K562 (cell line): Measurements from ENCODE around the gene ZNF487. TPM values are rescaled to one million over a fixed set of nuclear protein-coding genes. Genes with fewer than 3 reads are reported as not detected.
A peak's percentile ranks its signal among the peaks of the same experiment; 100 is the strongest.

Experiments used
- ARID2 ChIP-seq: fragments of 450-650 bp; IDR thresholded peaks from 2 replicates; pipeline ENCODE4 v1.6.1; 2017; ENCODE audit warnings: antibody characterized with exemption, mild to moderate bottlenecking
- CREM ChIP-seq: IDR thresholded peaks from 2 replicates; pipeline ENCODE4 v1.6.1; 2014; ENCODE audit warnings: antibody characterized with exemption, low read depth
- EWSR1 ChIP-seq: fragments of 450-650 bp; IDR thresholded peaks from 2 replicates; pipeline ENCODE4 v1.6.1; 2018; ENCODE audit warnings: borderline replicate concordance, mild to moderate bottlenecking, low read depth, moderate library complexity; ENCODE audit not compliant: partially characterized antibody
- PYGO2 ChIP-seq: fragments of 450-650 bp; IDR thresholded peaks from 2 replicates; pipeline ENCODE4 v1.6.1; 2016; ENCODE audit warnings: mild to moderate bottlenecking, missing genetic modification characterization, moderate library complexity, missing compliant biosample characterization
- SMARCE1 ChIP-seq: fragments of 450-650 bp; IDR thresholded peaks from 2 replicates; pipeline ENCODE4 v1.7.1; 2016; ENCODE audit warnings: mild to moderate bottlenecking
- ZNF57 ChIP-seq: fragments of 450-650 bp; formaldehyde crosslinking; IDR thresholded peaks from 2 replicates; pipeline ENCODE4 v1.4.0; 2020; ENCODE audit warnings: mild to moderate bottlenecking, moderate library complexity
- polyA plus RNA-seq, 8 experiments: library from polyadenylated mRNA; depleted of rRNA in 4 of 8; stranded (reverse) in 5 of 8; unstranded in 3 of 8; fragments of >200 nt; fragmentation: Nextera tagmentation in 2 of 8; fragmentation: Illumina TruSeq in 1 of 8; extraction: Ambion mirVana in 2 of 8; extraction: Trizol in 1 of 8; gene quantifications; 2 replicates each; pipeline versions ENCODE4 v1.2.1 to v1.2.3, GENCODE V29; 2011 to 2014; ENCODE audit warnings: inconsistent platforms in 1 of 8, missing spikeins in 1 of 8
- total RNA-seq, 7 experiments: library from RNA; depleted of rRNA in 6 of 7; stranded (reverse); fragments of >200 nt in 6 of 7; fragmentation: Illumina TruSeq in 2 of 7; extraction: Trizol in 2 of 7; gene quantifications; 2 replicates each; pipeline versions ENCODE4 v1.2.1 to v1.2.3, GENCODE V29; 2011 to 2021; ENCODE audit warnings: low replicate concordance in 1 of 7
- TF ChIP-seq, protein P1 (sequence below): fragments of 450-650 bp; IDR thresholded peaks from 2 replicates; pipeline ENCODE4 v1.6.1; 2016; ENCODE audit warnings: borderline replicate concordance
- TF ChIP-seq, protein P2 (sequence below), 2 experiments: fragments of 450-650 bp; IDR thresholded peaks; 2 replicates each; pipeline ENCODE4 v1.6.1; 2018; ENCODE audit warnings: mild to moderate bottlenecking in 2 of 2, low read depth in 1 of 2; ENCODE audit not compliant: partially characterized antibody in 2 of 2
- TF ChIP-seq, protein P3 (sequence below), 2 experiments: fragments of 250-450 bp in 1 of 2; fragments of 450-650 bp in 1 of 2; sonication (Bioruptor Pico) in 1 of 2; IDR thresholded peaks; 2 replicates each; pipeline versions ENCODE4 v1.6.1 to v1.8.0; 2016 to 2021; ENCODE audit warnings: mild to moderate bottlenecking in 2 of 2, moderate library complexity in 2 of 2, missing compliant biosample characterization in 1 of 2, missing genetic modification characterization in 1 of 2
- TF ChIP-seq, protein P4 (sequence below): IDR thresholded peaks from 3 replicates; pipeline ENCODE4 v1.6.1; 2011; ENCODE audit warnings: borderline replicate concordance, mild to moderate bottlenecking; ENCODE audit not compliant: insufficient read length, insufficient read depth
- TF ChIP-seq, protein P5 (sequence below): fragments of 450-650 bp; formaldehyde crosslinking; IDR thresholded peaks from 2 replicates; pipeline ENCODE4 v1.4.0; 2022; ENCODE audit warnings: missing genetic modification characterization
- TF ChIP-seq, protein P6 (sequence below): fragments of 250-450 bp; sonication (Bioruptor Pico); IDR thresholded peaks from 2 replicates; pipeline ENCODE4 v1.5.0; 2021; ENCODE audit warnings: mild to moderate bottlenecking, moderate library complexity

Gene ZNF487
- total and polyA plus RNA-seq, 9 of the 15 experiments (the other 6 are each of a cell fraction or from before 2014, with no cell fraction given), result 1.9 to 6.5 (median 4.2) TPM

DNA sequence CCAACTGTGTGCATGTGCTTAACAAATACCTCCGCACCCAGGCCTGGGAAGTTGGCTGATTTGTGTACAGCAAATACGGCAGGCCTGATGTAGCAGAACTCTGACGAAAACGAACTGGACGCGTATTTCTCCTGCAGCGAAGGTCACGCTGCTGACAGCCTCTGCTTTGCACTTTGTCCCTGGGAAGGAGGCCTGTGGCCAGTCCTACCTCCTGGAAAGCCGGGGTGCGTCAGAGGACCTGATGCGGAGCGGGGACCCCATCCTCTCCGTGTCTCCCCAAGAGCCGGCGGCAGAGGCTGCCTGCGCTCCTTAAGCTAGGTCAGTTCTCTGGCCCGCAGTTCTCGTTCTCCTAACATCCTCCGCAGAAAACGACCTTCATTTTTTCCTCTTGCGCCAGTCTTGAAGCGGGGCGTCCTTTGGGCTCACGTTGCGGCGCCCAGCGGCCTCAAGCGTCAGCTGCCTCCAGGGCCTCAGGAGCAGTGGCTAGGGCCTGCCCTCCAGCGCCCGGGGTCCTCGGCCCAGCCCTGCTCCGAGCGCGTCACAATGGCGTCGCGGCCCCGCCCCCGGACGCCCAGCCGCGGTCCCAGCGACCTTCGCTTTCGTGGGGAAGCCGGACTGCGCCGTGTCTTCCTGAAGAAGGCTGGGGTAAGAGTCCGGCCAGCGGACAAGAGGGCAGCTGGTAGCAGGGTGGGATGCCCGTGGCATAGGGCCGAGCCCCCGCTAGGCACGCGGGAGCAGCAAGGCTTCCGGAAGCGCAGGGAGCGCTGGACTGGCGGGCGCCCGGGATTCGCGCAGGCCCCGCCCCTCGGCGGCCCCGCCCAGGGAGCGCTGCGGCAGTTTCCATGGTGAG lies at the start of gene ZNF487 (continued):
- TF ChIP-seq, protein P1, sequence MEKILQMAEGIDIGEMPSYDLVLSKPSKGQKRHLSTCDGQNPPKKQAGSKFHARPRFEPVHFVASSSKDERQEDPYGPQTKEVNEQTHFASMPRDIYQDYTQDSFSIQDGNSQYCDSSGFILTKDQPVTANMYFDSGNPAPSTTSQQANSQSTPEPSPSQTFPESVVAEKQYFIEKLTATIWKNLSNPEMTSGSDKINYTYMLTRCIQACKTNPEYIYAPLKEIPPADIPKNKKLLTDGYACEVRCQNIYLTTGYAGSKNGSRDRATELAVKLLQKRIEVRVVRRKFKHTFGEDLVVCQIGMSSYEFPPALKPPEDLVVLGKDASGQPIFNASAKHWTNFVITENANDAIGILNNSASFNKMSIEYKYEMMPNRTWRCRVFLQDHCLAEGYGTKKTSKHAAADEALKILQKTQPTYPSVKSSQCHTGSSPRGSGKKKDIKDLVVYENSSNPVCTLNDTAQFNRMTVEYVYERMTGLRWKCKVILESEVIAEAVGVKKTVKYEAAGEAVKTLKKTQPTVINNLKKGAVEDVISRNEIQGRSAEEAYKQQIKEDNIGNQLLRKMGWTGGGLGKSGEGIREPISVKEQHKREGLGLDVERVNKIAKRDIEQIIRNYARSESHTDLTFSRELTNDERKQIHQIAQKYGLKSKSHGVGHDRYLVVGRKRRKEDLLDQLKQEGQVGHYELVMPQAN, result peak; percentile 90; the same call in 1 of the 2 replicates
- TF ChIP-seq, protein P2, sequence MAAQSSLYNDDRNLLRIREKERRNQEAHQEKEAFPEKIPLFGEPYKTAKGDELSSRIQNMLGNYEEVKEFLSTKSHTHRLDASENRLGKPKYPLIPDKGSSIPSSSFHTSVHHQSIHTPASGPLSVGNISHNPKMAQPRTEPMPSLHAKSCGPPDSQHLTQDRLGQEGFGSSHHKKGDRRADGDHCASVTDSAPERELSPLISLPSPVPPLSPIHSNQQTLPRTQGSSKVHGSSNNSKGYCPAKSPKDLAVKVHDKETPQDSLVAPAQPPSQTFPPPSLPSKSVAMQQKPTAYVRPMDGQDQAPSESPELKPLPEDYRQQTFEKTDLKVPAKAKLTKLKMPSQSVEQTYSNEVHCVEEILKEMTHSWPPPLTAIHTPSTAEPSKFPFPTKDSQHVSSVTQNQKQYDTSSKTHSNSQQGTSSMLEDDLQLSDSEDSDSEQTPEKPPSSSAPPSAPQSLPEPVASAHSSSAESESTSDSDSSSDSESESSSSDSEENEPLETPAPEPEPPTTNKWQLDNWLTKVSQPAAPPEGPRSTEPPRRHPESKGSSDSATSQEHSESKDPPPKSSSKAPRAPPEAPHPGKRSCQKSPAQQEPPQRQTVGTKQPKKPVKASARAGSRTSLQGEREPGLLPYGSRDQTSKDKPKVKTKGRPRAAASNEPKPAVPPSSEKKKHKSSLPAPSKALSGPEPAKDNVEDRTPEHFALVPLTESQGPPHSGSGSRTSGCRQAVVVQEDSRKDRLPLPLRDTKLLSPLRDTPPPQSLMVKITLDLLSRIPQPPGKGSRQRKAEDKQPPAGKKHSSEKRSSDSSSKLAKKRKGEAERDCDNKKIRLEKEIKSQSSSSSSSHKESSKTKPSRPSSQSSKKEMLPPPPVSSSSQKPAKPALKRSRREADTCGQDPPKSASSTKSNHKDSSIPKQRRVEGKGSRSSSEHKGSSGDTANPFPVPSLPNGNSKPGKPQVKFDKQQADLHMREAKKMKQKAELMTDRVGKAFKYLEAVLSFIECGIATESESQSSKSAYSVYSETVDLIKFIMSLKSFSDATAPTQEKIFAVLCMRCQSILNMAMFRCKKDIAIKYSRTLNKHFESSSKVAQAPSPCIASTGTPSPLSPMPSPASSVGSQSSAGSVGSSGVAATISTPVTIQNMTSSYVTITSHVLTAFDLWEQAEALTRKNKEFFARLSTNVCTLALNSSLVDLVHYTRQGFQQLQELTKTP (IDR thresholded peaks at IDR 0.05; ENCODE audit: low read depth in 1 of 2, partially characterized antibody in 2 of 2), result peak; percentile 31 to 79
- TF ChIP-seq ZNF57 (CRISPR knock-in tag) (no peak), PYGO2 (tag) (no peak), ARID2 (peak; percentile 72; the same call in 1 of the 2 replicates), CREM (peak; percentile 96), EWSR1 (no peak), SMARCE1 (peak; percentile 55; the same call in 1 of the 2 replicates)
- TF ChIP-seq, protein P3, sequence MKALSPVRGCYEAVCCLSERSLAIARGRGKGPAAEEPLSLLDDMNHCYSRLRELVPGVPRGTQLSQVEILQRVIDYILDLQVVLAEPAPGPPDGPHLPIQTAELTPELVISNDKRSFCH (CRISPR knock-in tag; IDR thresholded peaks at IDR 0.05), result no peak
- TF ChIP-seq, protein P3 (tag; IDR thresholded peaks at IDR 0.05), result peak; percentile 69; the same call in 1 of the 2 replicates
- TF ChIP-seq, protein P4, sequence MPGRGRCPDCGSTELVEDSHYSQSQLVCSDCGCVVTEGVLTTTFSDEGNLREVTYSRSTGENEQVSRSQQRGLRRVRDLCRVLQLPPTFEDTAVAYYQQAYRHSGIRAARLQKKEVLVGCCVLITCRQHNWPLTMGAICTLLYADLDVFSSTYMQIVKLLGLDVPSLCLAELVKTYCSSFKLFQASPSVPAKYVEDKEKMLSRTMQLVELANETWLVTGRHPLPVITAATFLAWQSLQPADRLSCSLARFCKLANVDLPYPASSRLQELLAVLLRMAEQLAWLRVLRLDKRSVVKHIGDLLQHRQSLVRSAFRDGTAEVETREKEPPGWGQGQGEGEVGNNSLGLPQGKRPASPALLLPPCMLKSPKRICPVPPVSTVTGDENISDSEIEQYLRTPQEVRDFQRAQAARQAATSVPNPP, result no peak
- TF ChIP-seq, protein P5, sequence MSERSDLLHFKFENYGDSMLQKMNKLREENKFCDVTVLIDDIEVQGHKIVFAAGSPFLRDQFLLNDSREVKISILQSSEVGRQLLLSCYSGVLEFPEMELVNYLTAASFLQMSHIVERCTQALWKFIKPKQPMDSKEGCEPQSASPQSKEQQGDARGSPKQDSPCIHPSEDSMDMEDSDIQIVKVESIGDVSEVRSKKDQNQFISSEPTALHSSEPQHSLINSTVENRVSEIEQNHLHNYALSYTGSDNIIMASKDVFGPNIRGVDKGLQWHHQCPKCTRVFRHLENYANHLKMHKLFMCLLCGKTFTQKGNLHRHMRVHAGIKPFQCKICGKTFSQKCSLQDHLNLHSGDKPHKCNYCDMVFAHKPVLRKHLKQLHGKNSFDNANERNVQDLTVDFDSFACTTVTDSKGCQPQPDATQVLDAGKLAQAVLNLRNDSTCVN (CRISPR knock-in tag), result 0 out of 2 replicates have a peak, but pooled peaks have one; percentile 3
- TF ChIP-seq, protein P6, sequence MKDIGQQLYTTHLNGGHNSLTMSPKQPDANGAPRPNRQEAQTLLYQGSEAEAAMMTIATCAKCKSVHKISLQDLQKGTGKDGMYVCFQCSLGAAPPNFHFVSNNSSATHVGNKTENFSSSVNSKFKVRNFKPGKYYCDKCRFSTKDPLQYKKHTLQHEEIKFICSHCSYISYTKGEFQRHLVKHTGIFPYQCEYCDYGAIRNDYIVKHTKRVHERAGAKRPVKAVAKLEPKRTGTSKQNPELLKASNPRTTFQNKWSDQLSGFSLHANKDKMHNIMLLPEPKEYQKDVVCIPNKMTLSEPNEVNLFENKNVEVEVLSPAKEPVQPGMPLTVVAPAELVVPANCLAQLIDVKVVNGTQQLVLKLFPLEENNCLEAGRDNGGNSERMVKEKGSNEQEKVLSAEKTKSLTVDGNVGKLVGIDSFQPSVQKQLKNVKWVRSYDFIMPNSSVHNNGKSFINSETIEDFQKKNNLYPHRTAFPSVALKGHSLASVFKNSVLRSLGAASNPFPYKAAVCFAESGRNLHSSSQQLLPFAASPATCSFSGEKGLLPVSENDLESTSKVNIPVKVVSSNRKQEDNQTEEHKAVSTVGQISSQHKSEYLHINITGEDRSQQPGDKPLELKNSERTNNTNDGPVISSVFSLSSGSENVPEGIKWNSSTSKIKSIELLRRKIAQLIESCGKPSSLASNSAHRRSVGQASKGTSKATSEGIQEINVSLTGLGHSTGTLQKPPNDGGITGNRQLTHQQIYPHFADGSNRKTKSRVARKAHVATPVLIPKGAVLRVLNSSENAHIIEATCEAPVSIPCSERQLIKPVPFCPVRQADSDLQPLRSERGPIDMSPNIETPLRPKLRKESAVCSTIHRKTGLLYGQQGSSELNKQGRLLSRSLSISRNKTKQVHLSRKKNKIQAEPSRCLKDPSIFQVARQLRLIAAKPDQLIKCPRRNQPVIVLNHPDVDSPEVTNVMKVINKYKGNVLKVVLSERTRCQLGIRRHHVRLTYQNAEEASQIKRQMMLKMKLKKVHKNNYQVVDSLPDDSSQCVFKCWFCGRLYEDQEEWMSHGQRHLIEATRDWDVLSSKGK (CRISPR knock-in tag), result no peak
